Mesendoderm (in vitro differentiated cells): ENCODE data around the gene APOC3.

Experiments used
- DNase-seq: peaks from one replicate; pipeline ENCODE4 v3.0.0; 2013
- H2AK5ac ChIP-seq: 2 replicates; pipeline ENCODE4 v1.6.1; 2013; ENCODE audit warnings: low read length, inconsistent platforms
- H2BK120ac ChIP-seq: 2 replicates; pipeline ENCODE4 v1.6.1; 2013; ENCODE audit warnings: low read depth, mild to moderate bottlenecking, low read length, moderate library complexity, mixed read lengths
- H2BK15ac ChIP-seq: replicated peaks from 2 replicates; pipeline ENCODE4 v1.6.1; 2013; ENCODE audit warnings: low read depth, mild to moderate bottlenecking, moderate library complexity
- H2BK5ac ChIP-seq: 2 replicates; pipeline ENCODE4 v1.6.1; 2013; ENCODE audit warnings: low read length, inconsistent platforms
- H3K18ac ChIP-seq: 2 replicates; pipeline ENCODE4 v1.6.1; 2013; ENCODE audit warnings: mild to moderate bottlenecking, low read length, mixed read lengths
- H3K23ac ChIP-seq: one replicate; pipeline ENCODE4 v1.6.1; 2013; ENCODE audit warnings: low read length
- H3K27ac ChIP-seq: 2 replicates; pipeline ENCODE4 v1.5.1; 2013; ENCODE audit warnings: low read depth, mild to moderate bottlenecking, inconsistent platforms, low read length, moderate library complexity
- H3K27me3 ChIP-seq: 2 replicates; pipeline ENCODE4 v1.6.1; 2013; ENCODE audit warnings: low read length, control low read depth, mild to moderate bottlenecking, inconsistent platforms; ENCODE audit not compliant: insufficient read depth, poor library complexity
- H3K36me3 ChIP-seq: 2 replicates; pipeline ENCODE4 v1.6.1; 2013; ENCODE audit warnings: low read length, inconsistent platforms; ENCODE audit not compliant: control insufficient read depth, insufficient read depth
- H3K4ac ChIP-seq: one replicate; pipeline ENCODE4 v1.6.1; 2013; ENCODE audit warnings: low read depth, mild to moderate bottlenecking, low read length, moderate library complexity
- H3K4me1 ChIP-seq: 2 replicates; pipeline ENCODE4 v1.6.1; 2013; ENCODE audit warnings: low read depth, low read length, inconsistent platforms; ENCODE audit not compliant: control insufficient read depth
- H3K4me2 ChIP-seq: 2 replicates; pipeline ENCODE4 v1.6.1; 2013; ENCODE audit warnings: low read length
- H3K4me3 ChIP-seq: 2 replicates; pipeline ENCODE4 v1.5.1; 2013; ENCODE audit warnings: mild to moderate bottlenecking, low read length
- H3K56ac ChIP-seq: one replicate; pipeline ENCODE4 v1.6.1; 2013; ENCODE audit warnings: low read length
- H3K79me1 ChIP-seq: 2 replicates; pipeline ENCODE4 v1.6.1; 2013; ENCODE audit warnings: low read length, inconsistent platforms
- H3K79me2 ChIP-seq: 2 replicates; pipeline ENCODE4 v1.6.1; 2013; ENCODE audit warnings: mild to moderate bottlenecking, low read length; ENCODE audit not compliant: control insufficient read depth, insufficient read depth
- H3K9ac ChIP-seq: 2 replicates; pipeline ENCODE4 v1.6.1; 2013; ENCODE audit warnings: low read length, inconsistent platforms
- H4K5ac ChIP-seq: one replicate; pipeline ENCODE4 v1.6.1; 2013; ENCODE audit warnings: low read length
- H4K8ac ChIP-seq: one replicate; pipeline ENCODE4 v1.6.1; 2013; ENCODE audit warnings: low read depth, mild to moderate bottlenecking, control low read depth, low read length, moderate library complexity
- WGBS: extraction: QIAGEN DNeasy Blood & Tissue Kit; methylation state at CpG from one replicate; pipeline ENCODE4 v1.1.7; 2013; ENCODE audit warnings: low lambda C conversion rate, missing lambda C conversion rate; ENCODE audit not compliant: insufficient coverage; ENCODE audit errors: extremely low coverage; 5-methylcytosine and 5-hydroxymethylcytosine counted together

Gene APOC3

DNA sequence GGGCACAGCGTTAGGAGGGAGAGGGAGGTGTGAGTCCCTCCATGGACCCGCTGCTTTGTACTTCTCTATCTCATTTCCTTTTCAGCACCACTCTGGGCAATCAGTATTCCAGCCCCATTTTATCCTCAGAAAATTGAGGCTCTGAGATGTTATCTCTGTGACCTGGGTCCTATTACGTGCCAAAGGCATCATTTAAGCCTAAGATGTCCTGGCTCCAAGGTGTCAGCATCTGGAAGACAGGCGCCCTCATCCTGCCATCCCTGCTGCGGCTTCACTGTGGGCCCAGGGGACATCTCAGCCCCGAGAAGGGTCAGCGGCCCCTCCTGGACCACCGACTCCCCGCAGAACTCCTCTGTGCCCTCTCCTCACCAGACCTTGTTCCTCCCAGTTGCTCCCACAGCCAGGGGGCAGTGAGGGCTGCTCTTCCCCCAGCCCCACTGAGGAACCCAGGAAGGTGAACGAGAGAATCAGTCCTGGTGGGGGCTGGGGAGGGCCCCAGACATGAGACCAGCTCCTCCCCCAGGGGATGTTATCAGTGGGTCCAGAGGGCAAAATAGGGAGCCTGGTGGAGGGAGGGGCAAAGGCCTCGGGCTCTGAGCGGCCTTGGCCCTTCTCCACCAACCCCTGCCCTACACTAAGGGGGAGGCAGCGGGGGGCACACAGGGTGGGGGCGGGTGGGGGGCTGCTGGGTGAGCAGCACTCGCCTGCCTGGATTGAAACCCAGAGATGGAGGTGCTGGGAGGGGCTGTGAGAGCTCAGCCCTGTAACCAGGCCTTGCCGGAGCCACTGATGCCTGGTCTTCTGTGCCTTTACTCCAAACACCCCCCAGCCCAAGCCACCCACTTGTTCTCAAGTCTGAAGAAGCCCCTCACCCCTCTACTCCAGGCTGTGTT is 829 bp upstream of the APOC3 start:
- Histone ChIP-seq H3K79me1 (no peaks in the 10 kb centered on the region), H3K9ac (no peak overlapping the region), H3K27me3 (no peaks in the 10 kb centered on the region), H3K56ac (no peak overlapping the region), H3K27ac (no peak overlapping the region), H2BK15ac (no peak overlapping the region), H3K79me2 (no peaks in the 10 kb centered on the region), H3K36me3 (no peaks in the 10 kb centered on the region), H3K4me3 (no peak overlapping the region), H2BK120ac (no peak overlapping the region), H2AK5ac (no peak overlapping the region), H2BK5ac (no peak overlapping the region), H3K23ac (no peak overlapping the region), H3K18ac (no peak overlapping the region), H3K4me2 (no peak overlapping the region), H4K5ac (no peak overlapping the region), H3K4me1 (no peaks in the 10 kb centered on the region), H3K4ac (no peak overlapping the region), H4K8ac (no peak overlapping the region)
- peak; percentile 49 for DNase-seq
- WGBS: no CpG with 5 or more reads among the region's 16 CpGs

DNA sequence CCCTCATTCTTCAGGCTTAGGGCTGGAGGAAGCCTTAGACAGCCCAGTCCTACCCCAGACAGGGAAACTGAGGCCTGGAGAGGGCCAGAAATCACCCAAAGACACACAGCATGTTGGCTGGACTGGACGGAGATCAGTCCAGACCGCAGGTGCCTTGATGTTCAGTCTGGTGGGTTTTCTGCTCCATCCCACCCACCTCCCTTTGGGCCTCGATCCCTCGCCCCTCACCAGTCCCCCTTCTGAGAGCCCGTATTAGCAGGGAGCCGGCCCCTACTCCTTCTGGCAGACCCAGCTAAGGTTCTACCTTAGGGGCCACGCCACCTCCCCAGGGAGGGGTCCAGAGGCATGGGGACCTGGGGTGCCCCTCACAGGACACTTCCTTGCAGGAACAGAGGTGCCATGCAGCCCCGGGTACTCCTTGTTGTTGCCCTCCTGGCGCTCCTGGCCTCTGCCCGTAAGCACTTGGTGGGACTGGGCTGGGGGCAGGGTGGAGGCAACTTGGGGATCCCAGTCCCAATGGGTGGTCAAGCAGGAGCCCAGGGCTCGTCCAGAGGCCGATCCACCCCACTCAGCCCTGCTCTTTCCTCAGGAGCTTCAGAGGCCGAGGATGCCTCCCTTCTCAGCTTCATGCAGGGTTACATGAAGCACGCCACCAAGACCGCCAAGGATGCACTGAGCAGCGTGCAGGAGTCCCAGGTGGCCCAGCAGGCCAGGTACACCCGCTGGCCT is 641 bp downstream of the APOC3 start:
- Histone ChIP-seq H3K4me3 (no peak overlapping the region), H3K4ac (no peak overlapping the region), H3K4me2 (no peak overlapping the region), H3K18ac (no peak overlapping the region), H2BK120ac (no peak overlapping the region), H2BK5ac (no peak overlapping the region), H3K23ac (no peak overlapping the region), H3K36me3 (no peaks in the 10 kb centered on the region), H3K79me2 (no peaks in the 10 kb centered on the region), H3K9ac (no peak overlapping the region), H3K27ac (no peak overlapping the region), H3K79me1 (no peaks in the 10 kb centered on the region), H4K8ac (no peak overlapping the region), H2BK15ac (no peak overlapping the region), H3K56ac (no peak overlapping the region), H2AK5ac (no peak overlapping the region), H3K27me3 (no peaks in the 10 kb centered on the region), H4K5ac (no peak overlapping the region), H3K4me1 (peaks cover 1% of the 10 kb centered on the region)
- WGBS: no CpG with 5 or more reads among the region's 17 CpGs
- DNase-seq: no peak

DNA sequence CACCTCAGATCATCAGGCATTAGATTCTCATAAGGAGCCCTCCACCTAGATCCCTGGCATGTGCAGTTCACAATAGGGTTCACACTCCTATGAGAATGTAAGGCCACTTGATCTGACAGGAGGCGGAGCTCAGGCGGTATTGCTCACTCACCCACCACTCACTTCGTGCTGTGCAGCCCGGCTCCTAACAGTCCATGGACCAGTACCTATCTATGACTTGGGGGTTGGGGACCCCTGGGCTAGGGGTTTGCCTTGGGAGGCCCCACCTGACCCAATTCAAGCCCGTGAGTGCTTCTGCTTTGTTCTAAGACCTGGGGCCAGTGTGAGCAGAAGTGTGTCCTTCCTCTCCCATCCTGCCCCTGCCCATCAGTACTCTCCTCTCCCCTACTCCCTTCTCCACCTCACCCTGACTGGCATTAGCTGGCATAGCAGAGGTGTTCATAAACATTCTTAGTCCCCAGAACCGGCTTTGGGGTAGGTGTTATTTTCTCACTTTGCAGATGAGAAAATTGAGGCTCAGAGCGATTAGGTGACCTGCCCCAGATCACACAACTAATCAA is 2.2 kb downstream of the APOC3 start:
- H3K56ac ChIP-seq: no peak overlapping the region
- no CpG with 5 or more reads among the region's 7 CpGs for WGBS
- H3K36me3 ChIP-seq: no peaks in the 10 kb centered on the region
- H3K27ac ChIP-seq: no peak overlapping the region
- H3K4me3 ChIP-seq: no peak overlapping the region
- no peak overlapping the region for H2BK15ac ChIP-seq
- no peak overlapping the region for H4K5ac ChIP-seq
- DNase-seq: no peak
- no peak overlapping the region for H2BK5ac ChIP-seq
- no peaks in the 10 kb centered on the region for H3K27me3 ChIP-seq
- no peak overlapping the region for H3K23ac ChIP-seq
- H3K18ac ChIP-seq: no peak overlapping the region
- no peak overlapping the region for H3K9ac ChIP-seq
- H3K79me2 ChIP-seq: no peaks in the 10 kb centered on the region
- no peak overlapping the region for H3K4me2 ChIP-seq
- H2BK120ac ChIP-seq: no peak overlapping the region
- no peak overlapping the region for H3K4ac ChIP-seq
- H2AK5ac ChIP-seq: no peak overlapping the region
- no peak overlapping the region for H4K8ac ChIP-seq
- H3K4me1 ChIP-seq: peaks cover 2% of the 10 kb centered on the region
- H3K79me1 ChIP-seq: no peaks in the 10 kb centered on the region

DNA sequence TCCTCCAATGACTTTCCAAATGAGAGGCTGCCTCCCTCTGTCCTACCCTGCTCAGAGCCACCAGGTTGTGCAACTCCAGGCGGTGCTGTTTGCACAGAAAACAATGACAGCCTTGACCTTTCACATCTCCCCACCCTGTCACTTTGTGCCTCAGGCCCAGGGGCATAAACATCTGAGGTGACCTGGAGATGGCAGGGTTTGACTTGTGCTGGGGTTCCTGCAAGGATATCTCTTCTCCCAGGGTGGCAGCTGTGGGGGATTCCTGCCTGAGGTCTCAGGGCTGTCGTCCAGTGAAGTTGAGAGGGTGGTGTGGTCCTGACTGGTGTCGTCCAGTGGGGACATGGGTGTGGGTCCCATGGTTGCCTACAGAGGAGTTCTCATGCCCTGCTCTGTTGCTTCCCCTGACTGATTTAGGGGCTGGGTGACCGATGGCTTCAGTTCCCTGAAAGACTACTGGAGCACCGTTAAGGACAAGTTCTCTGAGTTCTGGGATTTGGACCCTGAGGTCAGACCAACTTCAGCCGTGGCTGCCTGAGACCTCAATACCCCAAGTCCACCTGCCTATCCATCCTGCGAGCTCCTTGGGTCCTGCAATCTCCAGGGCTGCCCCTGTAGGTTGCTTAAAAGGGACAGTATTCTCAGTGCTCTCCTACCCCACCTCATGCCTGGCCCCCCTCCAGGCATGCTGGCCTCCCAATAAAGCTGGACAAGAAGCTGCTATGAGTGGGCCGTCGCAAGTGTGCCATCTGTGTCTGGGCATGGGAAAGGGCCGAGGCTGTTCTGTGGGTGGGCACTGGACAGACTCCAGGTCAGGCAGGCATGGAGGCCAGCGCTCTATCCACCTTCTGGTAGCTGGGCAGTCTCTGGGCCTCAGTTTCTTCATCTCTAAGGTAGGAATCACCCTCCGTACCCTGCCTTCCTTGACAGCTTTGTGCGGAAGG is 2.9 kb downstream of the APOC3 start:
- no CpG with 5 or more reads among the region's 13 CpGs for WGBS
- no peaks in the 10 kb centered on the region for H3K27me3 ChIP-seq

DNA sequence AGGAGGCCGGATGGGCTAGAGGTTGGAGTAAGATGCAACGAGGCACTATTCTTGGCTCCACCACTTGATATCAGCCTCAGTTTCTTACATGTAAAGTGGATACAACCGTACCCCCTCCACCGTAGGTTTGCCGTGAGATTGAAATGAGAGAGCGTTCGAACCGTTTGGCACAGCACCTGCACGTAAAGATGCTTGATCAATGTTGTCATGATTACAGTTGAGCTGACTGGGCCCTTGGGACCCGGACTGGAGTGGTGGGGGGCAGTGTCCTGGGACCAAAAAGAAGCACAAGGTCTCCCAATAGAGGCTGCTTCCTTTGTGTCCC is 3.7 kb downstream of the APOC3 start:
- H2BK120ac ChIP-seq: no peak overlapping the region
- no peaks in the 10 kb centered on the region for H3K79me2 ChIP-seq
- no peak overlapping the region for H3K27ac ChIP-seq
- WGBS: no CpG with 5 or more reads among the region's 10 CpGs
- no peak overlapping the region for H2AK5ac ChIP-seq
- H3K4me2 ChIP-seq: no peak overlapping the region
- no peaks in the 10 kb centered on the region for H3K79me1 ChIP-seq
- H3K36me3 ChIP-seq: no peaks in the 10 kb centered on the region
- H2BK15ac ChIP-seq: no peak overlapping the region
- H2BK5ac ChIP-seq: no peak overlapping the region
- no peak overlapping the region for H3K56ac ChIP-seq
- H3K23ac ChIP-seq: no peak overlapping the region
- no peak overlapping the region for H3K4ac ChIP-seq
- no peak overlapping the region for H4K8ac ChIP-seq
- no peak overlapping the region for H3K9ac ChIP-seq
- no peak for DNase-seq
- no peaks in the 10 kb centered on the region for H3K27me3 ChIP-seq
- H3K4me3 ChIP-seq: no peak overlapping the region
- no peak overlapping the region for H3K18ac ChIP-seq
- peaks cover 8% of the 10 kb centered on the region for H3K4me1 ChIP-seq
- H4K5ac ChIP-seq: no peak overlapping the region

More for the DNA sequence above, 2.9 kb downstream of the APOC3 start:
- H2BK5ac ChIP-seq: no peak overlapping the region
- H3K4me3 ChIP-seq: no peak overlapping the region
- H3K36me3 ChIP-seq: no peaks in the 10 kb centered on the region
- no peak overlapping the region for H3K56ac ChIP-seq
- H4K5ac ChIP-seq: no peak overlapping the region
- no peak overlapping the region for H3K23ac ChIP-seq
- H4K8ac ChIP-seq: no peak overlapping the region
- no peak overlapping the region for H3K4me2 ChIP-seq
- no peak overlapping the region for H2BK15ac ChIP-seq
- no peak overlapping the region for H2AK5ac ChIP-seq
- no peak overlapping the region for H3K27ac ChIP-seq
- no peak for DNase-seq
- no peak overlapping the region for H3K18ac ChIP-seq
- H3K4ac ChIP-seq: no peak overlapping the region
- no peaks in the 10 kb centered on the region for H3K79me2 ChIP-seq
- no peak overlapping the region for H2BK120ac ChIP-seq
- peaks cover 6% of the 10 kb centered on the region for H3K4me1 ChIP-seq
- no peak overlapping the region for H3K9ac ChIP-seq
- H3K79me1 ChIP-seq: no peaks in the 10 kb centered on the region
